Ishikawa (cell line): Measurements from ENCODE around the gene SEM1.

ENCODE experiments used
- CEBPB ChIP-seq: IDR thresholded peaks from 2 replicates; pipeline ENCODE4 v1.6.1; 2012
- CREB1 ChIP-seq: IDR thresholded peaks from 2 replicates; pipeline ENCODE4 v1.6.1; 2012; ENCODE audit warnings: low read depth
- EGR1 ChIP-seq: IDR thresholded peaks from 2 replicates; pipeline ENCODE4 v1.6.1; 2012
- EP300 ChIP-seq: IDR thresholded peaks from 2 replicates; pipeline ENCODE4 v1.6.1; 2012; ENCODE audit warnings: borderline replicate concordance
- FOXM1 ChIP-seq: IDR thresholded peaks from 2 replicates; pipeline ENCODE4 v1.6.1; 2012; ENCODE audit warnings: low read depth, borderline replicate concordance
- MAX ChIP-seq: IDR thresholded peaks from 2 replicates; pipeline ENCODE4 v1.6.1; 2012
- NFIC ChIP-seq: IDR thresholded peaks from 2 replicates; pipeline ENCODE4 v1.6.1; 2012
- RAD21 ChIP-seq: IDR thresholded peaks from 2 replicates; pipeline ENCODE4 v1.6.1; 2012; ENCODE audit warnings: low read depth
- REST ChIP-seq: IDR thresholded peaks from 2 replicates; pipeline ENCODE4 v1.6.1; 2012; ENCODE audit warnings: low read depth, mild to moderate bottlenecking
- TAF1 ChIP-seq: IDR thresholded peaks from 2 replicates; pipeline ENCODE4 v1.6.1; 2012; ENCODE audit warnings: low read depth, mild to moderate bottlenecking
- TCF12 ChIP-seq: IDR thresholded peaks from 2 replicates; pipeline ENCODE4 v1.6.1; 2012; ENCODE audit warnings: low read depth
- TEAD4 ChIP-seq: IDR thresholded peaks from 2 replicates; pipeline ENCODE4 v1.6.1; 2012
- USF1 ChIP-seq: IDR thresholded peaks from 2 replicates; pipeline ENCODE4 v1.6.1; 2012
- YY1 ChIP-seq: IDR thresholded peaks from 2 replicates; pipeline ENCODE4 v1.6.1; 2012; ENCODE audit warnings: low read depth
- ZBTB7A ChIP-seq: IDR thresholded peaks from 2 replicates; pipeline ENCODE4 v1.6.1; 2012; ENCODE audit warnings: low read depth

SEM1 gene

GRCh38 chr7:96658022-96658412 is 51.6 kb downstream of the SEM1 start:
- TF ChIP-seq TAF1 (no peak), MAX (no peak), FOXM1 (no peak), YY1 (no peak), ZBTB7A (no peak), CREB1 (no peak), RAD21 (no peak), REST (no peak), CEBPB (no peak), EP300 (no peak), TEAD4 (no peak), NFIC (no peak), EGR1 (no peak), USF1 (no peak), TCF12 (no peak)

- TF ChIP-seq TCF12 (no peak), EGR1 (no peak), TEAD4 (no peak), EP300 (no peak), ZBTB7A (no peak), CEBPB (no peak), MAX (no peak), YY1 (no peak), USF1 (no peak), FOXM1 (no peak), REST (no peak), CREB1 (no peak), TAF1 (no peak), NFIC (no peak), RAD21 (no peak)
These were observed 52.2 kb downstream of the SEM1 start for GRCh38 chr7:96657347-96658021.

GRCh38 chr7:96655956-96656355 is 53.7 kb downstream of the SEM1 start:
- TF ChIP-seq MAX, result no peak
- TF ChIP-seq NFIC, result no peak
- no peak for TF ChIP-seq EP300
- no peak for TF ChIP-seq CREB1
- TF ChIP-seq USF1, result no peak
- no peak for TF ChIP-seq ZBTB7A
- TF ChIP-seq YY1, result no peak
- TF ChIP-seq TAF1, result no peak
- no peak for TF ChIP-seq EGR1
- TF ChIP-seq RAD21, result no peak
- TF ChIP-seq REST, result no peak
- TF ChIP-seq TCF12, result no peak
- TF ChIP-seq FOXM1, result no peak
- TF ChIP-seq TEAD4, result no peak
- TF ChIP-seq CEBPB, result no peak
